Measurements from ENCODE around the gene PKM. TPM values are rescaled to one million over a fixed set of nuclear protein-coding genes. Genes with fewer than 3 reads are reported as not detected.

Gene PKM
- total and polyA plus RNA-seq, 7 donors, result 135 to 582 (median 210) TPM

DNA sequence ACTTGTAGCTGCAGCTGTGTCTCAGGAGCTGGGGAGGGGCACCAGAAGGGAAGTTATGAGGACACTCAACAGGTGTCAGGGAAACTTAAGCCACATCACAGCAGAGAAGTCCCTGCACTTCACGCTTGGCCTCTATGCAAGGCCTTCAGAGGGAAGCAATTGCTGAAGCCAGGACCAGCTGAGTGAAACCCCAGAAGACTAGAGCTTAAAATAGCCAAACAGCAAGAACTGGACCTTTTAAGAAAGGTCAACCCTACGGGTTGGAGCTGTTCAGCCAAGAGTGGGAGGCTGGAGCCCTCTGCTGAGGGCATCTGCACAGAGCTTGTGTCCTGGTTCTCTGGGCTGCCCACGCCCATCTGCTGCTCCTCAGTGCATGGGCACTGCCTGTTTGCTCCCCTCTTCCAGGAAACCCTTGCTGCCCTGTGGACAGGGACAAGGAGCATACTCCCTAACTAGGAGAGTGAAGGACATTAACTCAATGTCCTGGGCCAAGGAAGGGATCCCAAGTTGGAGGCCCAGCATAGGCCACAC, 29.5 kb downstream of the PKM start:
- TF ChIP-seq POLR2A (IDR thresholded peaks at IDR 0.05) (no peak), POLR2AphosphoS5 (IDR thresholded peaks at IDR 0.05) (no peak), EP300 (IDR thresholded peaks at IDR 0.05) (no peak)
- TF ChIP-seq, protein P1, sequence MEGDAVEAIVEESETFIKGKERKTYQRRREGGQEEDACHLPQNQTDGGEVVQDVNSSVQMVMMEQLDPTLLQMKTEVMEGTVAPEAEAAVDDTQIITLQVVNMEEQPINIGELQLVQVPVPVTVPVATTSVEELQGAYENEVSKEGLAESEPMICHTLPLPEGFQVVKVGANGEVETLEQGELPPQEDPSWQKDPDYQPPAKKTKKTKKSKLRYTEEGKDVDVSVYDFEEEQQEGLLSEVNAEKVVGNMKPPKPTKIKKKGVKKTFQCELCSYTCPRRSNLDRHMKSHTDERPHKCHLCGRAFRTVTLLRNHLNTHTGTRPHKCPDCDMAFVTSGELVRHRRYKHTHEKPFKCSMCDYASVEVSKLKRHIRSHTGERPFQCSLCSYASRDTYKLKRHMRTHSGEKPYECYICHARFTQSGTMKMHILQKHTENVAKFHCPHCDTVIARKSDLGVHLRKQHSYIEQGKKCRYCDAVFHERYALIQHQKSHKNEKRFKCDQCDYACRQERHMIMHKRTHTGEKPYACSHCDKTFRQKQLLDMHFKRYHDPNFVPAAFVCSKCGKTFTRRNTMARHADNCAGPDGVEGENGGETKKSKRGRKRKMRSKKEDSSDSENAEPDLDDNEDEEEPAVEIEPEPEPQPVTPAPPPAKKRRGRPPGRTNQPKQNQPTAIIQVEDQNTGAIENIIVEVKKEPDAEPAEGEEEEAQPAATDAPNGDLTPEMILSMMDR (IDR thresholded peaks at IDR 0.05), result no peak
- peaks cover 30 to 75% (median 56%) of the 10 kb centered on the region in 4 donors for H3K36me3 ChIP-seq
- no peaks in the 10 kb centered on the region for H3K9me3 ChIP-seq
- peaks cover 0 to 25% (median 24%) of the 10 kb centered on the region in 4 donors for H3K4me1 ChIP-seq
- H3K27ac ChIP-seq, result no peak overlapping the region
- 66 to 81% methylated on average over 3 of the region's 3 CpGs for WGBS, 2 donors
- no peak overlapping the region for H3K4me3 ChIP-seq
- intact Hi-C loops (cut with DNase I), result no loop called here
- DNase-seq, result no peak
- H3K27me3 ChIP-seq, result peaks cover 0 to 19% (median 7%) of the 10 kb centered on the region in 3 donors

- intact Hi-C loops (cut with DNase I), result no loop called here
- H3K36me3 ChIP-seq, result peaks cover 22 to 67% (median 49%) of the 10 kb centered on the region in 4 donors
- H3K9me3 ChIP-seq, result no peaks in the 10 kb centered on the region
- peaks cover 0 to 27% (median 15%) of the 10 kb centered on the region in 3 donors for H3K27me3 ChIP-seq
- H3K4me1 ChIP-seq, result peaks cover 0 to 25% (median 24%) of the 10 kb centered on the region in 4 donors
- TF ChIP-seq POLR2A (IDR thresholded peaks at IDR 0.05) (no peak), POLR2AphosphoS5 (IDR thresholded peaks at IDR 0.05) (no peak), EP300 (IDR thresholded peaks at IDR 0.05) (no peak)
- TF ChIP-seq, protein P1 (IDR thresholded peaks at IDR 0.05), result no peak
- whole genome bisulfite sequencing, 2 donors, result 86 to 87% methylated on average over 15 of the region's 15 CpGs
- H3K27ac ChIP-seq, result peak overlapping the region in 1 of 4 donors; percentile 41
- no peak for DNase-seq
- H3K4me3 ChIP-seq, result no peak overlapping the region
Measured at GRCh38 chr15:72200395-72201237, 30.4 kb downstream of the PKM start.

- Histone ChIP-seq H3K27ac (peak overlapping the region in 1 of 4 donors; percentile 41), H3K4me3 (no peak overlapping the region), H3K4me1 (peaks cover 0 to 25% (median 24%) of the 10 kb centered on the region in 4 donors), H3K27me3 (peaks cover 0 to 36% (median 16%) of the 10 kb centered on the region in 3 donors), H3K9me3 (no peaks in the 10 kb centered on the region), H3K36me3 (peaks cover 21 to 58% (median 42%) of the 10 kb centered on the region in 4 donors)
- 17 to 62% methylated on average over 2 of the region's 2 CpGs for WGBS, 2 donors
- TF ChIP-seq, protein P1 (IDR thresholded peaks at IDR 0.05), result peak; percentile 57 to 91 (median 90)
- no peak for TF ChIP-seq POLR2AphosphoS5 (IDR thresholded peaks at IDR 0.05)
- DNase-seq, result peak; percentile 85
- intact Hi-C loops (cut with DNase I), result loop anchor here (2.0 to 5.0 kb wide), 2 partner anchors 73 to 88 kb away; partner anchors contain the start of gene PARP6
Measured at GRCh38 chr15:72199721-72200212, 31.2 kb downstream of the PKM start.

DNA sequence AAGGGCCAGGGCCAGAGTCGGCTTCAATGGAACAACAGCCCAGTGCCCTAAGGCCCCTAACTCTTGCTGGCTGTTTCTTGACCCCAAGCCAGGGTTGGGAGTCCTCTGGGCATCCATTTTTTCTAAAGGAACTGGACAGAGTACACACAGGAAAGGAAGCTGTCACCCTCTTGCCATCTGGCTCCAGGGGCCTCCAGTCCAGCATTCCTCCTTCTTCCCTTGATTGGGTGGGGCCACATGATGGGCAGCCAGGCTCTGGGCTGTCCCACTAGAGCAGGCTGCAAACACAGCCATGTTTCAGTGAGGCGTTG, 31.8 kb downstream of the PKM start:
- no peak for DNase-seq
- intact Hi-C loops (cut with DNase I), result loop anchor here (2.0 to 5.0 kb wide), 2 partner anchors 74 to 88 kb away; partner anchors contain the start of gene PARP6
- Histone ChIP-seq H3K27ac (no peak overlapping the region), H3K27me3 (peaks cover 0 to 38% (median 16%) of the 10 kb centered on the region in 3 donors), H3K4me3 (no peak overlapping the region), H3K4me1 (peaks cover 0 to 25% (median 23%) of the 10 kb centered on the region in 4 donors), H3K36me3 (peaks cover 21 to 52% (median 39%) of the 10 kb centered on the region in 4 donors), H3K9me3 (no peaks in the 10 kb centered on the region)
- TF ChIP-seq POLR2AphosphoS5 (IDR thresholded peaks at IDR 0.05) (no peak), POLR2A (IDR thresholded peaks at IDR 0.05) (no peak), EP300 (IDR thresholded peaks at IDR 0.05) (no peak)
- TF ChIP-seq, protein P1 (IDR thresholded peaks at IDR 0.05), result no peak
- 57 to 84% methylated on average over 2 of the region's 2 CpGs for WGBS, 2 donors

All from sigmoid colon (tissue), 7 donors.